ENCODE results near the gene RDX.
"Not testable (repeated sequence)": the region's sequence is repeated elsewhere in the genome, so short reads cannot be mapped to it uniquely, and the experiment has no call there.

RDX gene

DNA sequence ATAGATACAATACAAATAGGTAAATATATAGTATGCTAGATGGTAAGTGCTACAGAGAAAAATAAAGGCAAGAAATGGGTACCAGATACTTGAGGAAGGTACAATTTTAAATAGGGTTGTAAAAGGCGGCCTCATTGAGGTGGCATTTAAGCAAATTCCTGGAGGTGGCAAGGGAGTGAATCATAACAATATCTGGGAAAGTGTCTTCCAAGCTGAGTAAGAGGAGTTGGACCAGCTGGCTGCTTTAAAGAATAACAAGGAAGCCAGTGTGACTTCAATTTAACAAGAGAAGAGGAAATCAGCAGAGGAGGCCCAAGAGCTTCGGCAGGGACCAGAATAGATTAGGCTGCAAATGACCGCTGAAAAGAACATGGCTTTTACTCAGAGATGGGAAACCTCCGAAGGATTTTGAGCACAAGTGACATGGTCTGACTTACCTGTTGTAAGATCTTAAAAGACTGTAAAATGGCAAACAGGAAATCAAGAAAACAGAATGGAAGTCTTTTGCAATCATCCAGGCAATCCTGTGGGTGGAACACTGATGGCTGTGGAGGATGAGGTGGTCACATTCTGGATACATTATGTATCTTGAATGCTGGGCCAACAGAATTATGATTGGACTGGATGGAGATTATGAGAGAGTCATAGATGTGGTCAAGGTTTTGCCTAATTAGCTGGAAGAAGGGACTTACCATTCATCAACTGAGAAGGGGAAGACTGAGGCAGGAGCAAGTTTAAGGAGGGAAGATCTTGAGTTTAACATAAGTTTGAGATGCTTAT, 77.2 kb downstream of the RDX start:
- TF ChIP-seq GATA1 (IDR thresholded peaks at IDR 0.05; ENCODE audit: low read depth, low read length) (no peak), POLR2A (IDR thresholded peaks at IDR 0.05; ENCODE audit: low read length) (no peak)
- no peak for DNase-seq

DNA sequence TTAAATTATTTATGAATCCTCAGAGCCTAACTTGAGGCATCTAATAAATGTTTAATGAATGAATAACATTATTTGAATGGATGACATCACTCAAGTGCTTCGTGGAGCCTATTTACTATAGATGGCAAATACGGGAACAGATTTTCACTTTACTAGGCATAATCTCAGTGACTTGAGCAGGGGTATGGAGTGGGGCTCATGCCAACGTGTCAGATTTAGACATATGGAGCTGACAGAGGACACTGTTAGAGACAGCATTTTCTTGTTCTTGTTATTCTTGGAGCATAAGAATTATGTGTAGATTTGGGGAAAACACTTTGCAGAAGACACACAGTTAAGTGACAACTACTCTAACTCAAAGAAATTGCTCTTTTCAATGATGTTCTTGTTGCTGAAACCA, 78.5 kb downstream of the RDX start:
- no peak for TF ChIP-seq GATA1 (IDR thresholded peaks at IDR 0.05; ENCODE audit: low read depth, low read length)
- TF ChIP-seq POLR2A (IDR thresholded peaks at IDR 0.05; ENCODE audit: low read length) = no peak
- DNase-seq = no peak

DNA sequence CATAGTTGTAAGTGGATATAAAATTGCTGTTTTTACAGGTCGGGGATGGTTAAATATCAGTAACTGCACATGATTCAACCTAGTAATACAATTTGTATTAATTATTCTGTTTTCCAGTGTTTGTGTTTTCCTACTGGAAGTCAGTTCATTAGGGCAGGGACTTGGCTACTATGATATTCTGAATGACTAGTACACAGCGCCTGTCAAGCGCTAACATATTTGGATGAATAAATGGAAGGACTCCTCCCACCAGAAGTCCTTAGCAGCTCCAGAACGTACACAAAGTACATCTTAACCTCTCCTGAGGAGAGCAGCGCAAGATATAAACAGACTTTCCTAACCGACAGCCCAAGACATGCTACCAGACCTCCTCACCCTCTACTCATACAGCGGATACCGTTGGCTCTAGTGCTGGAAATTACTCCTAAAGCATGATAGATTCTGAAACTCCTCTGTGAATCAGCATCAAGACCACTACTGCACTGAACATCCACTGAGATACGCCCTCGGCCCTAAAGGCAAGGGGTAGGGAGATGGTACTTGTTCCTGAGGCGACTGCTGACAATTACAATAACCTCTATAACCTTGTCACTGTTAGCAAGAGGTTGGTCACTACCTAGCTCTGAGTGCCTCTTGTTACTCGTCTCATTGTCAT, 79.1 kb downstream of the RDX start:
- DNase-seq = no peak
- TF ChIP-seq GATA1 (IDR thresholded peaks at IDR 0.05; ENCODE audit: low read depth, low read length) (no peak), POLR2A (IDR thresholded peaks at IDR 0.05; ENCODE audit: low read length) (no peak)

DNA sequence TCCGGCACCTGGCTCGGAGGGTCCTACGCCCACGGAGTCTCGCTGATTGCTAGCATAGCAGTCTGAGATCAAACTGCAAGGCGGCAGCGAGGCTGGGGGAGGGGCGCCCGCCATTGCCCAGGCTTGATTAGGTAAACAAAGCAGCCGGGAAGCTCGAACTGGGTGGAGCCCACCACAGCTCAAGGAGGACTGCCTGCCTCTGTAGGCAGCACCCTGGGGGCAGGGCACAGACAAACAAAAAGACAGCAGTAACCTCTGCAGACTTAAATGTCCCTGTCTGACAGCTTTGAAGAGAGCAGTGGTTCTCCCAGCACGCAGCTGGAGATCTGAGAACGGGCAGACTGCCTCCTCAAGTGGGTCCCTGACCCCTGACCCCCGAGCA, 87.1 kb downstream of the RDX start:
- DNase-seq = not testable (repeated sequence)

DNA sequence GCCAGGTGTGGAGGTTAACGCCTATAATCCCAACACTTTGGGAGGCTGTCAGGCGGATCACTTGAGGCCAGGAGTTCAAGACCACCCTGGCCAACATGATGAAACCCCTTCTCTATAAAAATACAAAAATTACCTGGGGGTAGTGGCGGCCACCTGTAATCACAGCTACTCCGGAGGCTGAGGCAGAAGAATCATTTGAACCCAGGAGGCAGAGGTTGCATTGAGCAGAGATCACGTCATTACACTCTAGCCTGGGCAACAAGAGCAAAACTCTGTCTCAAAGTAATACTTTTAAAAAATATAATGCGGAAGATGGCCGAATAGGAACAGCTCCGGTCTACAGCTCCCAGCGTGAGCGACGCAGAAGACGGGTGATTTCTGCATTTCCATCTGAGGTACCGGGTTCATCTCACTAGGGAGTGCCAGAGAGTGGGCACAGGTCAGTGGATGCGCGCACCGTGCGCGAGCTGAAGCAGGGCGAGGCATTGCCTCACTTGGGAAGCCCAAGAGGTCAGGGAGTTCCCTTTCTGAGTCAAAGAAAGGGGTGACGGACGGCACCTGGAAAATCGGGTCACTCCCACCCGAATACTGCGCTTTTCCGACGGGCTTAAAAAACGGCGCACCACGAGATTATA, 87.6 kb downstream of the RDX start:
- not testable (repeated sequence) for DNase-seq

DNA sequence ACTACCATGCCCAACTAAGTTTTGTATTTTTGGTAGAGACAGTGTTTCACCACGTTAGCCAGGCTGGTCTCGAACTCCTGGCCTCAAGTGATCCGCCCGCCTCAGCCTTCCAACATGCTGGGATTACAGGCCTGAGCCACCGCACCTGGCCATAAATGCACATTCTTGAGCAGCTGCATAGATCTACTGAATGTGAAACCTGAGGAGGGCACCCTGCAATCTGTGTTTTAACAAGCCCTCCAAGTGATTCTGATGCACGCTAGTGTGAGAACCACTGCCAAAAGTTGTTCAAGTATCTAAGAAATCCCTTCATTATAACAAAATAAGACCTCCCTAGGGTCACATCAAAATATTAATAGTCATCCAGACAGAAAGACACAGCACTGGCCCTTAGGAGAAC, 89.3 kb downstream of the RDX start:
- TF ChIP-seq POLR2A (IDR thresholded peaks at IDR 0.05; ENCODE audit: low read length) = no peak
- TF ChIP-seq GATA1 (IDR thresholded peaks at IDR 0.05; ENCODE audit: low read depth, low read length) = no peak
- DNase-seq = no peak

DNA sequence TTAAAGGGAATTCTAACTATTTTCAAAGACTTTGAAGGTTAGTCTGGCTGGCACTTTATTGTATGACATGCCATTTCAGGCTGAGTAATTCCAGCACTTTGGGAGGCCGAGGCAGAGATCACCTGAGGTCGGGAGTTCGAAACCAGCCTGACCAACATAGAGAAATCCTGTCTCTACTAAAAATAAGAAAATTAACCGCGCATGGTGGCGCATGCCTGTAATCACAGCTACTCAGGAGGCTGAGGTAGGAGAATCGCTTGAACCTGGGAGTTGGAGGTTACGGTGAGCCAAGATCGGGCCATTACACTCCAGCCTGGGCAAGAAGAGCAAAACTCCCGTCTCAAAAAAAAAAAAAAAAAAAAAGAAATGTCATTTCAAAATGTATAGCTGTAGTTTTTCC, 95.6 kb downstream of the RDX start:
- TF ChIP-seq POLR2A (IDR thresholded peaks at IDR 0.05; ENCODE audit: low read length) (no peak), GATA1 (IDR thresholded peaks at IDR 0.05; ENCODE audit: low read depth, low read length) (no peak)
- no peak for DNase-seq

DNA sequence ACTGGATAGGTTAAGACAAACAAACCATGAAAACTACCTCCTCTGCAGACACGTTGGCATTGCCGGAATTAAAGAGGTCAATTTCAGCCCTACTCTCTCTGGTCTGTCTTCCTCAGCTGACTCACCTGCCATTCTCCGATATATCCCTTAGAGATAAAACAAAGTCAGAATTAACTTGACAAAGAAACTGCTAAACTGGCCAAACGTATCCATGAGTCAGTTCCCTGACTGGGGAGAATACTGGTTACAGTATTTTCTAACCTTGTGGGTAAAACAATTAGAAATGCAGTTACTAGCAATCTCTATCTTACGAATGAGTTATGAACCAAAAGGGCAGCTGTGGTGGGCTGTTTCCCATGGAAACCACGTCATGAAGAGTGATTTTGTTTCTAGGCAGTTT, 96.2 kb downstream of the RDX start:
- TF ChIP-seq POLR2A (IDR thresholded peaks at IDR 0.05; ENCODE audit: low read length) (no peak), GATA1 (IDR thresholded peaks at IDR 0.05; ENCODE audit: low read depth, low read length) (no peak)
- no peak for DNase-seq

DNA sequence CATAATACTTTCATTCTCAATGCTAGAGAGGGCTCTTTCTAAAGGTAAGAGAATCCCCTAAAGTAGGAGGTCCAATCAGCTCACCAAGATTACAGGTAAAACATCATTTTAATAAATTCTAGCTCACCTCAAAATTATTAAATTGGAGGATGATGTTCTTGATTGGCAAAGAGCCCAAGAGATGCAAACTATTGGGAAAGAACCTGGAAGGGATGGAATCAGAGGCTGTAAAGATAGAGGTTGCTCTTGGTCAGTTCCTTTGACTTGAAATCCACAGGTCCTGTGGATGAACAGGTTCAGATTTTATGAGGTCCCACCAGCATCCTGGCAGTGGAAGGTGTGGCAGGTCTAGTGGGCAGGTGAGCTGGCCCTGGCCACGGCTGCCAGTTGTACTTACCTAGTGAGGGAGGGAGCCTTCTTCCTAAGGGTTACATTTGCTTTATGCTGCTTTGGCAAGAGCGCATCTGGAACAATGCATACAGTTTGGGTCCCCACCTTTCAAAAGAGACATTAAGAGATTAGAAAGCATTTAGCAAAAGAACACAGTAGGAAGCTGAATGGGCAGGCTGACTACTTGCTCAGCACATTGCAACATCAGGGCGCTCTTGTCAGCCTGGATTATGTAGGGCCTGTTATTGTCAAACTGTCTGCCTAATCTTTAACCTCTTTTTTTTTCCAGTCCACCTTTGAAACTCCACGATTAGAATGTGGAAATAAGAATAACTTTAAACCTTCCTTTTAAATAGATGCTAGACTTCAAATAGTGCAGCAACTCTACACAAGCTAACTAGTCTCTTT, 97.0 kb downstream of the RDX start:
- TF ChIP-seq GATA1 (IDR thresholded peaks at IDR 0.05; ENCODE audit: low read depth, low read length) = no peak
- no peak for TF ChIP-seq POLR2A (IDR thresholded peaks at IDR 0.05; ENCODE audit: low read length)
- DNase-seq = no peak

DNA sequence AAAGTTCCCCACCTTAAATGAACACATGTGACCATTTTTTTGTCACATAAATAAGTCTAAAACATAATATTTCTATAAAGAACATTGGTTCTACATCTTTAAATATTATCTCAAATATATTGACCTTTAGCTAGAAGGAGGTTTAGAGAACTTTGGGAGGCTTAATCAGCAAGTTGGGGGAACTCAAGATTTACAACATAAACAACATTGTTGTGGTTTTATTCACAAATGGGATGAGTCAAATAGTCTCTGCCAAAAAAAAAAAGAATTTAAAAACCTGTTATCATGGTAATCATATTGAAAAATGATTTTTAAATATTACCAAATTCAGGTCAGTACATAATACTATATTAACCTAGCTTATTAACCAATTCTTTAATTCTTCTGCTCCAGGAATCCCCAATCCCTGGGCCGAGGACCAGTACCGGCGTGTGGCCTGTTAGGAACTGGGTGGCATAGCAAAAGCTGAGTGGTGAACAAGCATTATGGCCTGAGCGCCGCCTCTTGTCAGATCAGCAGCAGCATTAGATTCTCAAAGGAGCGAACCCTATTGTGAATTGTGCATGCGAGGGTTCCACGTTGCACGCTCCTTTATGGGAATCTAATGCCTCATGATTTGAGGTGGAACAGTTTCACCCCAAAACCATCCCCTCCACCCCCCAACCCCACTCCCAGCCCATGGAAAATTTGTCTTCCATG, 98.2 kb downstream of the RDX start:
- TF ChIP-seq POLR2A (IDR thresholded peaks at IDR 0.05; ENCODE audit: low read length) = no peak
- TF ChIP-seq GATA1 (IDR thresholded peaks at IDR 0.05; ENCODE audit: low read depth, low read length) = no peak
- DNase-seq = no peak

DNA sequence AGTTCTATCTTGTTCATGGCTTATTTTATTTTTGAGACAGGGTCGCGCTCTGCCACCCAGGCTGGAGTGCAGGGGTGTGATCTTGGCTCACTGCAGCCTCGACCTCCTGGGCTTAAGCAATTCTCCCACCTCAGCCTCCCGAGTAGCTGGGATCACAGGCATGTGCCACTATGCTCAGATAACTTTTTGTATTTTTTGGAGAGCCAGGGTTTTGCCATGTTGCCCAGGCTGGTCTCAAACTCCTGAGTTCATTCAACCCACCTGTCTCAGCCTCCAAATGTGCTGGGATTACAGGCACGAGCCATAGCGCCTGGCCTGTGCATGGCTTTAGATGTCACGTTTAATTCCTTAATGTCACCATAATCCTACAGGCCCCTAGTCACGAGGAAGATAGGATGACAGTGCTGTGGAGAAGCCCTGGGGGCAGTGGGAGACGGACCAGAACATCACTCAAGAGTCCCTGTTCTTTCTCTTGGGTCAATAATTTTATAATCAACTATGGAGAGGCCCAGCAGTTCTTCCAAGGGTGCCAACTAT, 99.5 kb downstream of the RDX start:
- no peak for DNase-seq
- TF ChIP-seq POLR2A (IDR thresholded peaks at IDR 0.05; ENCODE audit: low read length) = no peak
- no peak for TF ChIP-seq GATA1 (IDR thresholded peaks at IDR 0.05; ENCODE audit: low read depth, low read length)

DNA sequence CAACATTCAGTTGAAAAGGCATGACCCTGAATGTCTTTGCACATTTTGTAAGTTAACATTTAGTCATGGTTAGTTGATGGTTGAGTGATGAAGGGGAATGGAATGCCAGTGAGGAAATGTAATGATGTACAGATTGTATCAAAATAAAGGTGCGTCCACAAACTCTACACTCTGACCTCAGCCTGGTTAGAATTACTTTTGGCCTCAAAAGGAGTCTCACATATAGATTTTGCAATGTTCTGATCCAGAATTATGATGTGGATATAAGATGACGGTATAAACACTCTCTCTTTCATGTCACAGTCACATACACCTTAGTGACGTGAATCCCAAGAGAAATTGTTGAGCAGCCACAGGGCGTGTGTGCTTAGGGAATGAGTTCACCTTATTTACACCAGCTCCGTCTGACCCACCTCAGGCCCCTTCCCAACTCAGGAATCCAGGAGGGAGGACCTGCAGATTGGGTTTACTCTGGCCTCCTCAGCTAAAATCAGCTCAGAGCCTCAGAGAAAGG, 100.1 kb downstream of the RDX start:
- no peak for TF ChIP-seq POLR2A (IDR thresholded peaks at IDR 0.05; ENCODE audit: low read length)
- no peak for TF ChIP-seq GATA1 (IDR thresholded peaks at IDR 0.05; ENCODE audit: low read depth, low read length)
- no peak for DNase-seq

DNA sequence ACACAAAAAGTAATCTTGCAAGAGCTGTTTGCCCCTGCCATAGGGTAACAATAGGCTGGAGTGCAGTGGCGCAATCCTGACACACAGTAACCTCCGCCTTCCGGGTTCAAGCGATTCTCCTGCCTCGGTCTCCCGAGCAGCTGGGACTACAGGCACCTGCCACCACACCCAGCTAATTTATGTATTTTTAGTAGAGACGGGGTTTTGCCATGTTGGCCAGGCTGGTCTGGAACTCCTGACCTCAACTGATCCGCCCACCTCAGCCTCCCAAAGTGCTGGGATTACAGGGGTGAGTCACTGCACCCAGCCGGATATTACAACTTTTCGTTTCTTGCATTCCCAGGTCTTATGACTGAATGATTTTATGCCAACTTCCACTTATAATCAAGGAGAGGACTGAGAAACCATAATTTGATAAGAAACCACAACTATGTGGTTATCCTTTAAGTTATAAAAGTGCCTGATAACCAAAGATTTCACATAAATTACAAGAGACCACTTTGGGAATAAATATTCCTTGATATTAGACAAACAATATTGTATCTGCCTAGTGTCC, 102.1 kb downstream of the RDX start:
- not testable (repeated sequence) for DNase-seq

DNA sequence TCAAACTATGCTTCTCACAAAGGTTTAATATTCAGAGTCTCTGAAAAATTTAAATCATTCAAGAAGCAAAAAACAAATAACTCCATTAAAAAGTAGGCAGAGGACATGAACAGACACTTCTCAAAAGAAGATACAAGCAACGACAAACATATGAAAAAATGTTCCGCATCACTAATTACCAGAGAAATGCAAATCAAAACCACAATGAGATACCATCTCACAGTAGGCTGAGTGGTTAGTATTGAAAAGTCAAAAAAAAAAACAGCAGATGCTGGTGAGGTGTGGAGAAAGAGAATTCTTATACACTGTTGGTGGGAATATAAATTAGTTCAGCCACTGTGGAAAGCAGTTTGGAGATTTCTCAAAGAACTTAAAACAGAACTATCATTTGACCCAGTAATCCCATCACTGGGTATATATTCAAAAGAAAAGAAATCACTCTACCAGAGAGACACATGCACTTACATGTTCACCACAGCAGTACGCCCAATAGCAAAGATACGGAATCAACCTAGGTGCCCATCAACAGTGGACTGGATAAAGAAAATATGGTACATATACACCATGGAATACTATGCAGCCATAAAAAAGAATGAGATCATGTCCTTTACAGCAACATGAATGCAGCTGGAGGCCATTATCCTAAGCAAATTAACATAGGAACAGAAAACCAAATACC, 103.7 kb downstream of the RDX start:
- DNase-seq = not testable (repeated sequence)

Data from erythroblast (primary cell).